Karpas-422 (cell line): ENCODE results near the gene GOLGA8G. TPM values are rescaled to one million over a fixed set of nuclear protein-coding genes. Genes with fewer than 3 reads are reported as not detected.

Source experiments
- small RNA-seq: library from RNA; depleted of rRNA; stranded (forward); fragments of <200 nt; gene quantifications from one replicate; pipeline ENCODE3, GENCODE V24; 2014
- total RNA-seq: library from RNA; depleted of rRNA; stranded (reverse); fragments of >200 nt; shearing (Covaris generic); gene quantifications from 2 replicates; pipeline ENCODE4 v1.2.3, GENCODE V29; 2014; ENCODE audit warnings: low replicate concordance; rRNA removed

GOLGA8G gene
- total RNA-seq, 1 experiment from 2014 or later, result not detected

Small RNAs within 50 kb of the gene (small RNA-seq; reads per million reads assigned to genes)
- gene AC138749.2, result not detected
- not detected for gene AC138749.4
- not detected for gene AC138749.5
- not detected for gene MIR4509-3
- not detected for gene RF00017

Other genes starting within 250 kb of the GOLGA8G start
- gene HERC2, start 210.8 kb downstream of the GOLGA8G start, total RNA-seq, result 47.4 and 58.7 TPM in 2 replicates
- gene GOLGA6L24, start 174.9 kb downstream of the GOLGA8G start, total RNA-seq, result not detected in 2 replicates
- not detected in 2 replicates for gene GOLGA8F, start 154.3 kb downstream of the GOLGA8G start, total RNA-seq
- gene GOLGA6L25, start 20.6 kb upstream of the GOLGA8G start, total RNA-seq, result not detected in 2 replicates
- not detected in 2 replicates for gene GOLGA8M, start 179.4 kb upstream of the GOLGA8G start, total RNA-seq